Glutamatergic neuron (in vitro differentiated cells): ENCODE data around the gene KCNAB2. TPM values are rescaled to one million over a fixed set of nuclear protein-coding genes. Genes with fewer than 3 reads are reported as not detected.
A peak's percentile ranks its signal among the peaks of the same experiment; 100 is the strongest.

ENCODE experiments used
- DNase-seq: peaks from one replicate; pipeline ENCODE4 v3.0.0; 2022
- H3K27ac Mint-ChIP-seq: one replicate; pipeline ENCODE4 v1.8.0; 2020; ENCODE audit warnings: mild to moderate bottlenecking, mixed read lengths, inconsistent platforms; ENCODE audit not compliant: unreplicated experiment
- H3K27me3 Mint-ChIP-seq: one replicate; pipeline ENCODE4 v1.8.0; 2020; ENCODE audit warnings: mild to moderate bottlenecking, moderate library complexity, mixed read lengths, inconsistent platforms; ENCODE audit not compliant: unreplicated experiment
- H3K36me3 Mint-ChIP-seq: one replicate; pipeline ENCODE4 v1.8.0; 2020; ENCODE audit warnings: mild to moderate bottlenecking, mixed read lengths, inconsistent platforms; ENCODE audit not compliant: unreplicated experiment
- H3K4me1 Mint-ChIP-seq: one replicate; pipeline ENCODE4 v1.8.0; 2020; ENCODE audit warnings: mild to moderate bottlenecking, low read depth, mixed read lengths, inconsistent platforms; ENCODE audit not compliant: unreplicated experiment
- H3K4me3 Mint-ChIP-seq: one replicate; pipeline ENCODE4 v1.8.0; 2020; ENCODE audit warnings: mild to moderate bottlenecking, mixed read lengths, inconsistent platforms; ENCODE audit not compliant: unreplicated experiment
- H3K9me3 Mint-ChIP-seq: one replicate; pipeline ENCODE4 v1.8.0; 2020; ENCODE audit warnings: mild to moderate bottlenecking, moderate library complexity, mixed read lengths, inconsistent platforms; ENCODE audit not compliant: unreplicated experiment
- CTCF ChIP-seq: fragments of 200-600 bp; sonication (generic); IDR thresholded peaks from one replicate; pipeline ENCODE4 v1.5.0; 2021; ENCODE audit not compliant: partially characterized antibody, unreplicated experiment
- total RNA-seq: library from RNA; stranded (reverse); fragmentation: NEBNext Ultra II Directional; extraction: Animal tissue kit (Norgen Biotek cat#: 25700); gene quantifications from one replicate; pipeline ENCODE4 v1.2.1, GENCODE V29; 2021; ENCODE audit not compliant: unreplicated experiment

KCNAB2 gene
- total RNA-seq, 1 donor from 2014 or later: 20.4 TPM

- H3K4me3 Mint-ChIP-seq: no peak overlapping the region
- peaks cover 24% of the 10 kb centered on the region for H3K4me1 Mint-ChIP-seq
- DNase-seq: peak; percentile 16
- TF ChIP-seq CTCF: no peak
- peaks cover 9% of the 10 kb centered on the region for H3K9me3 Mint-ChIP-seq
- no peak overlapping the region for H3K27ac Mint-ChIP-seq
- peaks cover 4% of the 10 kb centered on the region for H3K36me3 Mint-ChIP-seq
- peaks cover 2% of the 10 kb centered on the region for H3K27me3 Mint-ChIP-seq
Observed at GRCh38 chr1:6094801-6095505, 49.3 kb downstream of the KCNAB2 start.

DNA sequence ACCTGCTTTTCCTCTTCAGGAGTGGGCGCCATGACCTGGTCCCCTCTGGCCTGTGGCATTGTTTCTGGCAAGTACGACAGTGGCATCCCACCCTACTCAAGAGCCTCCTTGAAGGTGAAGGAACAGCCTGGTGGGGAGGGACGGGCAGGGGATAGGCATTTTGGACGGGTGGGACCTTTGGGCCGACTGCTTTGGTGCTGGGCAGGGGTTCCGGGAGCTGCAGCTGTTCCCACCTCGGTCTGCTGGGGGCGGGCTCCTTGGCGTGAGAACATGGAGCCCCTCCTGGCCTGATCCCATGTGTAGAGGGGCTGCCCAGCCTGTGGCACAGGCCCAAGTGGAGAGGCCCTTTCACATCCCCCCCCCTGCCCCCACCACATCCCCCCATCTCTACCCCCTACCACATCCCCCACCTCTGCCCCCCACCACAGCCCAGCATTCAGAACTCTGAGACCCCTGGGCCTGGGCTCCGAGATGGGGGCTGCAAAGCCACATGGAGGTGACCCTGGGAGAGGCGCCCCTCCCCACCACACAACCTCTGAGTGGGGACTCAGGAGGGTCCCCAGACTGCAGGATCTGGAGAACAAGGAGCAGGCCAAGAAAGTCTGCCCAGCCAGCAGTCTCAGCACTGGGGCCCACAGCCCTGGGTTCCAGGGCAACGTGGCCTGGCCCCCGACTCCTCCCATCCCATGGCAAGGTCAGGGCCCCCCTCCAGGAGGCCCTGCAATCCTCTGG, 50.0 kb downstream of the KCNAB2 start:
- Mint-ChIP-seq H3K9me3 (peaks cover 9% of the 10 kb centered on the region), H3K4me1 (peaks cover 24% of the 10 kb centered on the region), H3K36me3 (peaks cover 4% of the 10 kb centered on the region), H3K27ac (no peak overlapping the region), H3K4me3 (no peak overlapping the region), H3K27me3 (peaks cover 2% of the 10 kb centered on the region)
- DNase-seq: no peak
- TF ChIP-seq CTCF: no peak

DNA sequence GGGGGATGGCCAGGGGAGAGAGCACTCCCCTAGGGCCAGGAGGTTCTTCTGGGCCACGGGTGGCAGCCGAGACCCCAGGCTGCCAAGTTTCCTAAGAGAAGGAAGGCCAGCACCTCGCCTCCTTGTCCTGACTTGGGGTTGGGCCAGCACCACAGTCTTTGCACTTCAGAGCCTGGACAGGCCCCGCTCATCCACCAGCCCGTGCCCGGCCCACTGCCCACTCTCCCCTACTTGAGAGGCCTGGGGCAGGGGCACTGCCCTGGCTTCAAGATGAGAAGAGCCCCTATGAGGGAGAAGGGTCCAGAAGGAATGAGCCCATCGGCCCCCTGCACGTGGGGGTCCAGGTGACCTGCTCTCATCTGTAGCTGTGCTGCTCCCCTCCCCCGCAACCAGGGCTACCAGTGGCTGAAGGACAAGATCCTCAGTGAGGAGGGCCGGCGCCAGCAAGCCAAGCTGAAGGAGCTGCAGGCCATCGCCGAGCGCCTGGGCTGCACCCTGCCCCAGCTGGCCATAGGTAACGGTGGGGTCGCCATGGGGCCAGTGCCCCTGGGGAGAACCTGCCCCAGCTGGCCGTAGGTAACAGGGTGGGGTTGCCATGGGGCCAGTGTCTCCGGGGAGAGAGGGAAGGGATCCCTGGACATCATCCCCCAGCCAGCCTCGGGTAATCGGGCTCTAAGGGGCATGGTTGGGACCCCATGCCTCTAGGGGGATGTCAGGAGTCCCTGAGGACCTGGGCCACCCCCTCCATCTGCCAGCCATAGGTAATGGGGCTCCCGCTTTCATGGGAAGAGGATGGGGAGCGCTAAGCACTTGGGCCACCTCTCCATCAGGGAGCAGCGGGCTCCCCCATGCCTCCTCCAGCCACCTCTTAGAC, 50.8 kb downstream of the KCNAB2 start:
- H3K4me1 Mint-ChIP-seq: peaks cover 21% of the 10 kb centered on the region
- H3K36me3 Mint-ChIP-seq: peaks cover 4% of the 10 kb centered on the region
- peak; percentile 27 for DNase-seq
- H3K9me3 Mint-ChIP-seq: peaks cover 9% of the 10 kb centered on the region
- TF ChIP-seq CTCF: no peak
- H3K27me3 Mint-ChIP-seq: peaks cover 2% of the 10 kb centered on the region
- H3K27ac Mint-ChIP-seq: no peak overlapping the region
- no peak overlapping the region for H3K4me3 Mint-ChIP-seq

DNA sequence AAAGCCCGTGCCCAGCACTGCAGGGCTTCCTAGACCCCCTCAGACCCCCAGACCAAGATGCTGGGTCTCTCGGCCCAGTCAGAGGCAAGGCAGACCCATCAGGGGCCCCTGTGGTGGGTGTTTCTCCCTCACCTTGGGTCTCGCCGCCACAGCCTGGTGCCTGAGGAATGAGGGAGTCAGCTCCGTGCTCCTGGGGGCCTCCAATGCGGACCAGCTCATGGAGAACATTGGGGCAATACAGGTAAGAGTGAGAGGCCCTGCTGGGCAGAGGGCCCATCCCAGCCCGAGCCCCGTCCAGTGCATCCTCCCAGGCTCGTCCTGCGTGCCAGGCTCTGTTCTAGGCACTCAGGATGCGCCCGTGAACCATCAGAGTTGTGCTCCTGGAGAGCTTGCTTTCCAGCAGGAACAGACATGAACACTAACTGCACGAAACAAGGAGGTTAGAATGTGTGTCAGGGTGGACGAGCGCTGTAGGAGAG, 51.5 kb downstream of the KCNAB2 start:
- peaks cover 9% of the 10 kb centered on the region for H3K9me3 Mint-ChIP-seq
- peaks cover 4% of the 10 kb centered on the region for H3K36me3 Mint-ChIP-seq
- peaks cover 21% of the 10 kb centered on the region for H3K4me1 Mint-ChIP-seq
- TF ChIP-seq CTCF: no peak
- H3K27ac Mint-ChIP-seq: peak overlapping the region; percentile 16
- H3K27me3 Mint-ChIP-seq: peaks cover 2% of the 10 kb centered on the region
- H3K4me3 Mint-ChIP-seq: peak overlapping the region; percentile 25
- DNase-seq: no peak
